GM12873 (cell line): ENCODE results near the gene UQCC5.

Experiments used
- CTCF ChIP-seq: IDR thresholded peaks from 2 replicates; pipeline ENCODE4 v1.5.1; 2012; ENCODE audit warnings: low read depth, mild to moderate bottlenecking, moderate library complexity, low read length, control low read depth; ENCODE audit not compliant: insufficient read depth; ENCODE audit errors: missing control alignments

UQCC5 gene

GRCh38 chr3:52547143-52547542 lies 10.7 kb downstream of the UQCC5 start:
- no peak for TF ChIP-seq CTCF

- no peak for TF ChIP-seq CTCF
These were observed 14.7 kb downstream of the UQCC5 start for GRCh38 chr3:52551118-52551517.

GRCh38 chr3:52552089-52552488 lies 15.7 kb downstream of the UQCC5 start:
- no peak for TF ChIP-seq CTCF

DNA sequence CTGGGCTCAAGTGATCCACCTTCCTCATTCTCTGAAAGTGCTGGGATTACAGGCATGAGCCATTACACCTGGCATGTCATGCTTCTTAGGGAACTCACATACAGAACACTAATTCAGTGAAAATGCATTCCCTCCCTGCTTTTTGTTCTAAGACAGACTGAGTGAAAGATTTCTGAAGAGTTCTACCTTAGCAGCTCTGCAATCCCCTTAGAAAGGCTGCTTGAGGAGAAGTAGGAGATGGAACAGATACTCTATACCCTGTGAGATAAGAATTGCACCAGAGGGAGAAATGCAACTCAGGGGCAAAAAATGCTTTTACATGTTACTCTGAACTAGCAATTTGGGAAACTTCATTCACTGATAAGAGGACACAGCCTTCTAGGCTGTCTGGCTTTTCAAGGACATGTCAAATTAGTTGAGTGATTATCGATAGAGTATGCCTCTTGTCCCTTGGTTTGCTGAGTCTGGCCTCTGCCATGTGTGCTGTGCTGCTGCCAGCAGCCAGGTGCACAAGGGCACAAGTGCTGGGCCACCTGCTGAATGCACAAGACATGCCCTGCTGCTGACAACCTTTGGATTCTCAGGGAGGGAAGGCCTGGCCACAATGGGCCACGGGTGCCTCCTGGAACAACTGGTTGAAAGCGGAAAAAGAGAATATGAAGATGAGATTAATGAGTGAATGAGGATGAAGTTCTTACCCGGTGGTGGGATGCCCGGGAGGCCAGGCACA lies 17.8 kb downstream of the UQCC5 start:
- TF ChIP-seq CTCF: no peak

- no peak for TF ChIP-seq CTCF
These were observed 18.7 kb downstream of the UQCC5 start for GRCh38 chr3:52555056-52555455.

DNA sequence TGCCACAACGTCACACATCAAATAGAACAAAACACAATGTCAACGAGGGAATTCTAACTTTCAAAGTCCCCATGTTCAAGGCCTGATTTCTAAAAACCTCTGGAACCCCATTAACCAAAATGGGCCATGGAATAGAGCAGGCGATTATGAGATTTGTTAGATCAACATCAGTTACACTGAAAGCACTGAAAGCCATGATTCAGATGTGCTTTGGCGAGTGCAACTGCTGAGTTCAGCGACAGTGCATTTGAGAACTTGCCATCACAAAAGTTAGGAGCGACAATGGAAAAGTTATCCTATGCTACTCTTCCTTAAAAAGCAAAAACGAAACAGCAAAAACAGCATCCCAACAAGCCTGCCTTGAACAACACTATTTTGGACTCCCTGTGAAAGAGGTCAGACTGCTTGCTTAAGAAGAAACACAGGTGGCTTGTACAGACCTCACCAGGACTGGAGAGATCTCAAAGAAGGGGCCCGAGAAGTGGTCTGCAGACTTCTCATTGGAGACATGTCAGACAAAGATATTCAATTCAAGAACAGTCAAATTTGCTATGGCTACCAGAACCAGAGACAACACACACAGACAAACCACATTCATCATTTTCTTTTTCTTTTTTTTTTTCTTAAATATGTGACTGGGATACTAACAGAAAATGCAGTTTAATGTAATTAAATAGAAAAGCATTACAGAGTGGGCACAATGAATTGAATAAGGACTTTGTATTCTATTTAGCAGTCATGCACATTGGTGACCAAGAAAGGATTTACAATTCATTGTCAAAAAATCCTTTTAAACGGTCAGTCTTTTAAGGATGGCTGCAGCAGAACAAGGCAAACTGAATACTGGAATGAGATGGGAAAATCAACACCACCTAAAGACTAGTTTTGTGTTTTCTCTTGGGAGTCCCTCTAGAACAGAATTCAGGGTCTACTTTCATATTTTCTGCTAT lies 20.9 kb downstream of the UQCC5 start:
- TF ChIP-seq CTCF: no peak

GRCh38 chr3:52558436-52558835 lies 22.0 kb downstream of the UQCC5 start:
- TF ChIP-seq CTCF: no peak
